CD4-positive, alpha-beta T cell treated with Interleukin-1 beta for 1 hour (primary cell): Measurements from ENCODE around the gene DNMT3B.
"Not testable (repeated sequence)": the region's sequence is repeated elsewhere in the genome, so short reads cannot be mapped to it uniquely, and the experiment has no call there.

Experiments
- DNase-seq, 2 donors: peaks; one replicate each; pipeline ENCODE4 v3.0.0-alpha.2; 2020 to 2022

Gene DNMT3B

DNA sequence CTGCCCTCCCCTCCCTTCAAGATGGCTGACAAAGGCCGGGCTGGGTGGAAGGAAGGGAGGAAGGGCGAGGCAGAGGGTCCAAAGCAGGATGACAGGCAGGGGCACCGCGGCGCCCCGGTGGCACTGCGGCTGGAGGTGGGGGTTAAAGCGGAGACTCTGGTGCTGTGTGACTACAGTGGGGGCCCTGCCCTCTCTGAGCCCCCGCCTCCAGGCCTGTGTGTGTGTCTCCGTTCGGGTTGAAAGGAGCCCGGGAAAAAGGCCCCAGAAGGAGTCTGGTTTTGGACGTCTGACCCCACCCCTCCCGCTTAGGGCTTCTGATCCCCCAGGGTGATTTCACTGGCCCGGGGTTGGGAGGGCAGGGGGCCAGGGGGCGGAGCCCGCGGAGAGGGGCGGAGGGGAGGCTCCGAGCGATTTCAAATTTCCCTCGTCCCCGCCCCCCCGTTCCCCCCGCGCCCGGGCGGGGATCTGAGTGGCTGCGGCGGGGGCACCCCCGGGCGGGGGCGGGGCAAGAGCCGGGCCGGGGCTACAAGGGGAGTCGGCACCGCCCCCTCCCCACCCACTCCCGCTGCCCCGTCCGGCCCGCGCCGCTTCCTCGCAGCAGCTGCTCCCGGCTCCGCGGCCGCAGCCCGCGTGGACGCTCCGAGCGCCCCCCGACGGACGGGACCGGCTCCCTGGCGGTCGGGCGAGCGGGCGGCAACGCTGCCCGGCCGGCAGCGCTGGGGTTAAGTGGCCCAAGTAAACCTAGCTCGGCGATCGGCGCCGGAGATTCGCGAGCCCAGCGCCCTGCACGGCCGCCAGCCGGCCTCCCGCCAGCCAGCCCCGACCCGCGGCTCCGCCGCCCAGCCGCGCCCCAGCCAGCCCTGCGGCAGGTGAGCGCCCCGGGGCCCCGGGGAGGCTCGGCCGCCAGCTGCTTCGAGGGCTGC lies at the start of gene DNMT3B:
TSS of gene DNMT3B (plus strand) at position 555 of the 923 bp plus-strand sequence. CDS start 17,939 bp downstream, outside the sequence.
- DNase-seq: peak; percentile 66 to 73

DNA sequence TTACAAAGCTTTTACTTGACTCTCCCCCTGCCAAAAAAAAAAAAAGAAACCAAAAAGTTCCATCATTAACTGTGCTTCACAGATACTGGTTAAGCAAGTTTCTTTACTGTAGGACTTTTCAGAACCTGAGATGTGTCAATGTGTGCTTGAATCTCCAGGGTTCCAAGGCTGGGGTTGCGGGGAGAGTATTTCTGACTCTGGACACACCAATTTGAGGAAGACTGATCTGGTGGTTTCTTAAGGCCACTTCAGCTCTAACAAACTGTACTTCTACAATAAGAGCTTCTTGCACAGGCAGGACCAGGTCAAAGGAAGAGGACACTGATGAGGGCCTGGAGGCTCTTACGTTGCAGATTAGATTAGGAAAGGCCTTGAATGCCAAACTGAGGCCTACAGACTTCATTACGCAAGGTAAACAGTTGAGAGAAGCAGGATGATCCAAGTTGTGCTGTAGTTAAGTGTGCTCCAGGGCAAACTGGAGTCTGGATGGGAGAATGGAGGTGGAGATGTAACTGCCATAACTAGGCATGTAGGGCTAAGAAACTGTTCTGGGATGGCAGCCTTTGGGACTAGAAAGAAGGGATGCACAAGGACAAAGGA lies 43.3 kb upstream of the DNMT3B start:
- DNase-seq: no peak

DNA sequence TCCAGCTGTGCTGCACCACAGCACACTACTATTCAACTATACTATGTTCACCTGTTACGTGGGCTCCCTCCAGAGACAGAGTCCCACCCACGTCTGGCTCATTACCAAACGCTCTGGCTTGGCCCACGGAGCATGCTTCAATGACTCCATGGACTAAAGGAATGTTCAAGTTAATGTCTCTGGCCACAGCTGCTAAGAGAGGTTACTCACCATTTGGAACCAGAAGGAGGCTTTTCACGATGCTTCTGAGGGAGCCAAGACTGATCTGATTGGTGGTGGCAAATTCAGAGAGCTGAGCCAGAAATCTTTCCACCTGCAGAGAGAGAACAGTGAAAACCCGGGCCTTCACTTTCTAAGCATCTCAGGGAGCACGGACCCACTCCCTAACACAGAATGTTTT lies 34.5 kb upstream of the DNMT3B start:
- no peak for DNase-seq

DNA sequence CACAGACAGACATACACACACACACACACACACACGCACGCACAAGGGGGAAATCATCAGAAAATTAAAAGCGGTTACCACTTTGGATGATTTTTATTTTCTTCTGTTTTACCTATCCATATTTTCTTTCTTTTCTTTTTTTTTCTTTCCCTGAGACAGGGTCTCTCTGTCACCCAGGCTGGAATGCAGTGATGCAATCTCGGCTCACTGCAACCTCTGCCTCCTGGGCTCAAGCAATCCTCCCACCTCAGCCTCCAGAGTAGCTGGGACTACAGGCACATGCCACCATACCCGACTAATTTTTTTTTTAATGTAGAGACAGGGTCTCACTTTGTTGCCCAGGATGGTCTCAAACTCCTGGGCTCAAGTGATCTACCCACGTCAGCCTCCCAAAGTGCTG lies 33.8 kb upstream of the DNMT3B start:
- not testable (repeated sequence) for DNase-seq

DNA sequence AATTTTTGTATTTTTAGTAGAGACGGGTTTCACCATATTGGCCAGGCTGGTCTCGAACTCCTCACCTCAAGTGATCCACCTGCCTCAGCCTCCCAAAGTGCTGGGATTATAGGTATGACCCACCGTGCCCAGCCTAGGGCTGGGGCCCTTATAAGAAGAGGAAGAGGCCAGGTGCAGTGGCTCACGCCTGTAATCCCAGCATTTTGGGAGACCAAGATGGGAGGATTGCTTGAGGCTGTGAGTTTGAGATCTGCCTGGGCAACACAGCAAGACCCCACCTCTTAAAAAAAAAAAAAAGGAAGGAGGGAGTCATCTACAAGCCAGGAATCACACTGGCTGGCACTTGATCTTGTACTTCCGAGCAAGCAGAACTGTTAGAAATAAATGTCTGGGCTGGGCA lies 32.9 kb upstream of the DNMT3B start:
- DNase-seq: not testable (repeated sequence)

DNA sequence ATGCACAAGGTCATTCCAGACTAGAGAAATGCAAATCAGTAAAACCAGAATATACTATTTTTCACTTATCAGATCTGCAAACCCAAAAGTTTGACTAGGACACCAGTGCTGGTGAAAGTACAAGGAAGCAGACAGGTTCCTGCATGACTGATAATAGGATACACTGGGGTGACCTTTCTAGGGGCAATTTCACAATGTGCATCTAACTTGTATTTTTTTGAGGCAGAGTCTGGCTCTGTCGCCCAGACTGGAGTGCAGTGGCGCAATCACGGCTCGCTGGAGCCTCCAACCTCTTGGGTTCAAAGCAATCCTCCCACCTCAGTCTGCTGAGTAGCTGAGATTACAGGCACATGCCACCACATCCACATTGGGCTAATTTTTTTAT lies 30.3 kb upstream of the DNMT3B start:
- DNase-seq: no peak

DNA sequence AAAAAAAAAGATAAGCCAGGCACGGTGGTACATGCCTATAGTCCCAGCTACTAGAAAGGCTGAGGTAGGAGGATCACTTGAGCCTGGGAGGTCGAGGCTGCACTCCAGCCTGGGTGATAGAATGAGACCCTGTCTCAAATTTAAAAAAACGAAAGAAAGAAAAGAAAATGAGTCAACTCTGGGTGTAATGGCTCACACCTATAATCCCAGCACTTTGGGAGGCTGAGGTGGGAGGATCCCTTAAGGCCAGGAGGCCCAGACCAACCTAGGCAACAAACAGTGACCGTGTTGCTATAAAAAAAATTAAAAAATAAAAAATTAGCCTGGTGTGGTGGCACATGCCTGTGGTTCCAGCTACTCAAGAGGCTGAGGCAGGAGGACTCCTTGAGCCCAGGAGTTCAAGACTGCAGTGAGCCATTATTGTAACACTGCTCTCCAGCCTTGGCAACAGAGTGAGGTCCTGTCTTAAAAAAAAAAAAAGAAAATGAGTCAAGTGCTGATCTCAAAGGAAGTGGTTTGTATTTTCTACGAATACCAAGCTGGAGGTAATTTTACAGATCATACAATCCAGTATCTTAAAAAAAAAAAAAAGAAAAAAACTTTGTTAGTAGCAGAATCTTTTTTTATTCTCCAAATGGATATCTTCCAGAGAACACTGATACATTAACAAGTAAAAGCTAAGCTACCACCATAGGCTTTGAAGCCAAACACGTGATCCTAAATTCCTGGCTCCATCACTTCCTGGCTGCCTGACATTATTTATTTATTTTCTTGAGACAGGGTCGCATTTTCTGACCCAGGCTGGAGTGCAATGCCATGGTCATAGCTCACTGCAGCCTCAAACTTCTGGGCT lies 24.6 kb upstream of the DNMT3B start:
- peak; percentile 47 to 60 for DNase-seq

DNA sequence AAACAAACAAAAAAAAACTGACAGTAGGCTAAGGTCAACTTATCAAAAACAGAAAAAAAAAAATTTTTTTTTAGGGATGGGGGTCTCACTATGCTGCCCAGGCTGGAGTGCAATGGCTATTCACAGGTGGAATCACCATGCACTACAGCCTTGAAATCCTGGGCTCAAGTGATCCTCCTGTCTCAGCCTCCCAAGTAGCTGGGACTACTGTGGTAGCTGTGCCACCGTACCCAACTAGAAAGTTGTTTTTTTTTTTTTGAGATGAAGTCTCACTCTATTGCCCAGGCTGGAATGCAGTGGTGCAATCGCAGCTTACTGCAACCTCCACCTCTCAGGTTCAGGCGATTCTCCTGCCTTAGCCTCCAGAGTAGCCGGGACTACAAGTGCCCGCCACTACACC lies 21.0 kb upstream of the DNMT3B start:
- DNase-seq: no peak

DNA sequence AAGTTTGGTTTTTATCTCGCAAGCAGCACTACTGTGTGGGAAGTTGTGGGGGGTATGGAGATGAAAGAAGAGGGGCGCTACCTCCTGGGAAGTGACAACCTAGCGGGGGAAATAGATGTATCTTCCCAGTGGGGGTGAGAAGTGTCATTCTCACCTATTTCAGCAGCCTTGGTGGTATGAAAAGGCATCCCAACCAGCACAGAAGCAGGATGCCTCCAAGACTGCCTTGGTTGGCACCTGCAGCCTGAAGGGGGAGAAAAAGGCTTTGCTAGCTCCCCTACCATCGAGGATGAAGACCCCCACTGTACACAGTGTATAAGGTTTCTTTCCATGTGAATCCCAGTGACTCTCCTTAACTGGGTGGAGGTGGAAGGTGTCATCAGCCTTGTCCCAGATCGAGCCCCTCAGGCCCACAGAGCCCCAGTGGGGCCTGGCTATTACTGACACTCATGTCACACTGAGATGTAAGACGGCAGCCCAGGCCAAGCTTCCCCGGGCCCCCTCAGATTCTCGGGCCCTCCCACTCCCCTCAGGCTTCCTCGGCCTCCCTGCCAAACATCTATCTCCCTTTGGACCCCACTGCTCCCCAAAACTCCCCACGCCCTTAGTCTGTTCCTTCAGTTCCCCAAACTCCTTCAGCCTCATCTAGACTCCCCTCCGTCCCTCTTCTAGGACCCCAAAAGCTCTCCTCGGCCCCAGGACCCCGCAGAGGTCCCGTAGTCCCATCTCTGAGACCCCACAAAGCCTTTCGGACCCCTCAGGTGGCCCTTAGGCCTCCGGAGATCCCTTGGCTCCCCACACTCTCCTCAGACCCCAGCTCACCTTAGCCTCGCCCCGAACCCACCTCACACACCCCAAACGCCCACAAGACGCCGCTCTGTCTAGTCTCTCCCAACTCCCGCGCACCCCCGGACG lies 19.6 kb upstream of the DNMT3B start:
- DNase-seq: peak in 1 of 2 donors; percentile 11

DNA sequence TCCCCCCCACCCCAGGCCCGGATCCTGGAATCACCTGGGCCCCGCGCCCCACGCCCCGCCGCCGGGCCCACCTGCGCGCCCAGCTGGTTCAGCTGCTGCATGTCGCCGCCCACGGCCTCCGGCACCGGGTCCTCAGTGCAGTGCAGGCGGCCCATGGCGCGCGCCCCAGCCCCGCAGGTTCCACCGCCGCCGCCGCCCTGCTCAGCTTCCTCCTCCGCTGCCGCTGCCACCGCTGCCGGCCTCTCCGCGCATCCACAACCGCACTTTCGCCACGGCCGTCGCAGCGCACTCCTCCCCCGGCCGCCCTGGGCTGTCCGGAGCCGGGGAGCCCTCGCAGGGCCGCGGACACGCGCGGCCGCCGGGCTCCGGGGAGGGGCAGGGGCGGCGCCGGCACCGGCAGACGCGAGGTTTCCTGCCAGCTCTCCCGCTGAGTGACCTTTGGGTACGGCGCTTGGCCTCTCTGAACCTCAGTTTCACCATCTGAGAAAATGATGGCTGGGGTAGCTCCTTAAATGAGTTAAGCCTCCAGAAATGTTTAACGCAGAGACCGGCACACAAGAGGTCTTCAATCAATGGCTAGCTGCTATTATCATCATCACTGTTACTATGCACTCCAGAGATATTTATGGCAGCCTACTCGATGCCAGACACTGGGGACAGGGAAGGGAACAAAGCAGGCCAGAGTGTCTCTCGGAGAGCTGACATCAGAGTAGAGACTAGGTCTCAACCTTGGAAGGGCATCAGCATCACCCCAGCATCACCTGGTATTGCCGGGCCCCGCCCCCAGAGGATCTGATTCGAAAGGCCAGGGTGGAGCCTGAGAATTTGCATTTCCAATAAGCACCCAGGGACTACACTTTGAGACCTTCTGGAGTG lies 18.7 kb upstream of the DNMT3B start, which contains the start of gene COMMD7:
TSS of gene COMMD7 (minus strand) at position 231 of the 876 bp plus-strand sequence. CDS start at position 155, 76 bp downstream.
- DNase-seq: peak; percentile 66 to 75

DNA sequence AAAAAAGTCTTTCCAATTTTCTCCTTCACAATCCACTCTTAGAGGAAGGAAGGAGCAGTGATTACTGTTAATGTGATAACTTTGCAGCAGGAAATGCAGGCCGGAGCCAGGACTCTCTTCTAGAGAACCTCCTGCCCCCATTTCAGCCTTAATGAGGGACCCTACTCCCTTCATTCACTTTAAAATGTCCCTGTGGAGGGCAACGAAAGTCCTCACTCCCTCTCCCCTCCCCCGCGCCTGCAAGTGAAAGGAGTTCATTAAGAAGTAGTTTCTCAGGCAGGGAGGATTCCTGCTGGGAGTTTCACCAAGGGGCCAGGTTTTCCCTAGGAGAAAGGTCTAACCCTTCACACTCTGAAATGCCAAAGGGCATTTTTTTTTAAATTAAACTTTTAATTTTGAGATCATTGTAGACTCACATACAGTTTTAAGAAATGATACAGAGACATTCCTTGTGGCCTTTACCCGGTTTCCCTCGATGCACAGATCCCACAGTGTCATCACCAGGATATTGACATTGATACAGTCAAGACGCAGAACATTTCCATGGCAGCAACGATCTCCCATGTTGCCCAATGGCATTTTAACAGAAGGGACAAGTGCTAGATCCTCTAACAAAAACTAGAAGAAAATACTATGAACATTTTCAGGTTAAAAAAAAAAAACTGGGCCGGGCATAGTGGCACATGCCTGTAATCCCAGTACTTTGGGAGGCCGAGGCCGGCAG lies 12.1 kb upstream of the DNMT3B start:
- DNase-seq: no peak

DNA sequence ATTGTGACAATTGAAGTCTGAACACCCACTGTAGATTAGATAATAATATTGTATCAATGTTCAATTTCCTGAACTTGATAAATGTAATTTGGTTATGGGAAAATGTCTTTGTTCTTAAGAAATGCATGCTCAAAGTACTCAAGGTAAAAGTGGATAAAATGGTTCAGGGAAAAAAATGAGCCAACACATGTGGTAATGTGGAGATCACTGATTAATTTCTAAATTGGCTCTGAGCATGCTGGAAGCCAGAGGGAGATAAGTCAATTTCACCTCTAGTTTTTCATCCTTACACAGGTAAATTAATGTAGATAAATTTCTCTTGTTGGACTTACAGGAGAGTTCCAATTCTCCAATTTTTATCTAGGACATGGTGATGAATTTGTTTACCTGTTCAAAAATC lies 10.9 kb upstream of the DNMT3B start:
- no peak for DNase-seq

DNA sequence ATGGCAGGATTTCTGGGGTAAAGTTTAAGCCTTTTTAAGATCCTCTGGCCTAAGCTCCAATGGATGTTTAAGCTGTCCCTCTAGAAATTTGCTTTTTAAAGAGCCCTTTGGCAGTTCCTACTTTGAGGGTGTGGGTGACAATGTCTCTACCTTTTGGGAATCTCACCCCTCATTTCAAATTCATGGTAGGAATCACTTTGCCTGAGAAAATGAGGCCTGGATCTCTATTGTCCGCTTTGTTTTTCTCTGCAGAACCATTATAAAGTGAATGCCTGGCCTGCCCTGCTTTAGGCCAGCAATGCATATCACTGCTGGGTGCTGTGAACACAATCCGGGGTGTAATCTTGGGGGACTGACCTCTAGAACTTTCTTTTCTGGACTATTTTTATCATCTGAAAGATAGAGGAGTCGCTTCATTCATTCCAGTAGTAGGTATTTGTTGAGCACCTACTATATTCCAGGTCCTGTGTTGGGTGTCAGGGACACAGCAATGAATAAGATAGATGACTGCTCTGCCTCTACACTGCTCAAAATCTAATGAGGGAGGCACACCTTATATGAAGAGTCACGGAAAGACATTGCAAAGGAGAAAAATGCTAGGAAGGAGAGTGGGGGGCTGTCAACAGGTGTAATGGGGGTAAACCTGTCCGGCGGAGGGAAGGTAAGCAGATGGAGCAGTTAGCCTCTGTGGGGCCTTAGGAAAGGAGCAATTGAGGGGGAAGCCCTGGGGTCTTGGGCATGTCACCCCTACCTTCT lies 10.3 kb upstream of the DNMT3B start:
- DNase-seq: no peak

DNA sequence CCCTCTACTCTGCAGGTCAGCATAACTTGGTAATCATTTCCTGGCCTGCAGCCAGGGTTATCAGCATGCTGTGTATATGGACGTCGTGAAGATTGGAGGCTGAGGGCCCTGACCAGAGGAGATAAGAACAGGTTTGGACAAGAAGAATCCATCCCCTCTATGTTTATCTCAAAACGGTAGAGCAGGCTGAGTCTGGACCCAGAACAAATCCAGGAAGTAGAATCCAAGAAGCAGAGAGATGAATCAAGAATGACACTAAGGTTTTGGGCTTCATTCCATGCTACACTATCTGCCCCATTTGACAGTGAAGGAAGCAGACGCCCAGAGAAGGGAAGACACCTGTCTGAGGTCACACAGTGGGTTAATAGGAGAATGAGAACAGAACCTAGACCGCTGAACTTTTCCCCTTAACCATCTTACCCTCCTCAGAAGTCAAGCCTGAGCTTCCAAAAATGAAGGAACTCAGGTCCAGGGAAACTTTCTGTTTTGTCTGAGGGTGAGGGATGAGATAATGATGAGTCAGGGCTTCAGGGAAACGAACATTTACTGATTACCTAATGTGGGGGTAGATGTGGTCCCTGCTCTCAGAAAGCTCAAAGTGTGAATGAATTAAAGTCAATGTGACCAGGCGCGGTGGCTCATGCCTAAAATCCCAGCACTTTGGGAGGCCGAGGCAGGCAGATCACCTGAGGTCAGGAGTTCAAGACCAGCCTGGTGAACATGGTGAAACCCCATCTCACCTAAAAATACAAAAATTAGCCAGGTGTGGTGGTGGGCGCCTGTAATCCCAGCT lies 9.5 kb upstream of the DNMT3B start:
- no peak for DNase-seq

DNA sequence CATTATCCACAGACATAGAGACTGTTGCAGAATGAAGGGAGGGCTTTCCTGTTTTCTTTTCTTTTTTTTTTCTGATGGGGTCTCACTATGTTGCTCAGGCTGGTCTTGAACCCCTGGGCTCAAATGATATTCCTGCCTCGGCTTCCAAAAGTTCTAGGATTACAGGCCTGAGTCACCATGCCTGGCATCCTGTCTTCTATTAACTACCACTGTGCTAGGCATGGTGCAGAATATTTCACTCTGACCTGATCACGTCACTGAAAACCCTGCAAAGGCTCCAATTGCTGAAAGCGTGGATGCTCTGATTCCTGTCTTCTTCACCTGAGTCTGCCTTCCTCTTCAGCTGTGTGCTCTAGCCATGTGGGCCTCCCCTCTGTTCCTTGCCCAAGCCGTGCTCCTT lies 8.5 kb upstream of the DNMT3B start:
- DNase-seq: no peak

DNA sequence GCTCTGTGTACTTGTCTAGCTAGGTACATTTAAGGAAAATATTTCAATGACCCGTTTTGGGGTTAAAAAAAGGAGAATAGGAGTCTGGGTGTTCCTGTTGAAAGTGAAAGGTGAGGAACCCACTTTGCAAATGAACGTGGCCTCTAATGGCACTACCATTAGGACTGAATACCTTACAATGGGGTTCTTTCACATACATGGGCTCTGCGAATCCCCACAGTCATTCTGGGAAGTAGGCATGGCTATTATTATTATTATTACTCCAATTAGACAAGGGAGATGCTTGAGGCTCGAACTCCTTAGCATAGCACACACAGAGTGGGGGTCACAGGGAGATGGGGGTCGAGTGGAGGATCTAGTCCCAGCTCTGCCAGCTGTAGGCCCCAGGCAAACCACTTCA lies 6.0 kb upstream of the DNMT3B start:
- DNase-seq: no peak

DNA sequence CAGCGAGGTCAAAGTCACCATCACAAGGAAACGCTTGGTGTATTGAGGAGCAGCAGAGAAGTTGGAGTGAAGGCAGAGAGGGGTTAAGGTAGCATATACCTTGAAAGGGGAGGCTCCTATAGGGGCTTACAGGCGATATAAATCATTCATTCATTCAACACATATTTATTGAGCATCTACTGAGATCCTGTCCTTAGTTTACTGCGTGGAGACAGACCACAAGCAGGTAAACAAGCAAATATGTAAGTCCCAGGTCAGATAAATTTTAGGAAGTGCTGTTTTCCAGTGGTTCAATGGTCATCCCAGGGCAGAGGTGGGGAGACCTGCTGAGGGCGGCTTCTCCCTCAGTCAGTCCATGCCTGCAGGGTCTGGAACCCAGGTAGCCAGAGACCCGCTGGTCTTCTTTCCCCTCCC lies 761 bp upstream of the DNMT3B start:
- DNase-seq: no peak

DNA sequence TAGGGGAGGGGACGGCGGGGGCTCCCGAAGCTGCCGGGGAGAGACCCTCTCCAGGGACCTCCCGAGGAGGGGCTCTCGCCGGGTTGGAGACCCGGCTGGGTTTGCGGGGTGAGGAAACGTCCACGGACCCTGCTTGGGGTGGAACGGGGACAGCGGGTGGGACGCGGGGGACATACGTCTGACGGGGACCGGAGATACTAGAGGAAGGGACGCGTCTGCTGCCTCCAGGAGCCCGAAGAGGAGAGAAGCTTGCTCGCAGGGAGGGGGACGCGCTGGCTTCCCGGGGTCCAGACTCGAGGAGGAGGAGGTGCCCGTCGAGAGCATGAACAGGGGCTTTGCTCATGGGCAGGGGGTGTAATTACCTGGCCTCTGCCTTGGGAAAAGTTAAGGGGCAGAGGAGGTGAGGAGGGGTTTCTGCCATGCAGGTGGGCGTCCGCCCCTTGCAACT lies 593 bp downstream of the DNMT3B start:
- no peak for DNase-seq
